Cardiac muscle cell (in vitro differentiated cells and primary cell): ENCODE measurements around the gene DCAF11. TPM values are rescaled to one million over a fixed set of nuclear protein-coding genes. Genes with fewer than 3 reads are reported as not detected.

Experiments used
- DNase-seq, 2 donors: peaks; one replicate each; pipeline versions ENCODE4 v3.0.0 to v3.0.0-alpha.2; 2010 to 2017; ENCODE audit warnings: low read depth in 1 of 2, low spot score in 1 of 2
- H3K27ac ChIP-seq: fragments of 200-600 bp; sonication (generic); 2 replicates; pipeline ENCODE4 v1.5.1; 2016
- H3K27me3 ChIP-seq: fragments of 200-600 bp; sonication (generic); 2 replicates; pipeline ENCODE4 v1.6.0; 2016; ENCODE audit warnings: control low read depth
- H3K36me3 ChIP-seq: fragments of 200-600 bp; sonication (generic); 2 replicates; pipeline ENCODE4 v1.5.1; 2016; ENCODE audit warnings: control low read depth
- H3K4me1 ChIP-seq: fragments of 200-600 bp; sonication (generic); 2 replicates; pipeline ENCODE4 v1.8.1; 2017; ENCODE audit warnings: low read depth, mild to moderate bottlenecking, mixed run types
- H3K4me3 ChIP-seq: fragments of 200-600 bp; sonication (generic); 2 replicates; pipeline ENCODE4 v1.5.1; 2016; ENCODE audit warnings: mild to moderate bottlenecking
- H3K9me3 ChIP-seq: fragments of 200-600 bp; sonication (generic); 2 replicates; pipeline ENCODE4 v1.5.1; 2017; ENCODE audit warnings: low read depth, mild to moderate bottlenecking, control low read depth
- CTCF ChIP-seq: IDR thresholded peaks from 2 replicates; pipeline ENCODE4 v1.5.1; 2012; ENCODE audit warnings: low read depth, mild to moderate bottlenecking, low read length
- polyA plus RNA-seq: library from polyadenylated mRNA; unstranded; fragments of >200 nt; fragmentation: Nextera tagmentation; extraction: Ambion mirVana; gene quantifications from 2 replicates; pipeline ENCODE4 v1.2.1, GENCODE V29; 2016
- total RNA-seq: library from RNA; depleted of rRNA; stranded (reverse); fragments of >200 nt; gene quantifications from 2 replicates; pipeline ENCODE4 v1.2.3, GENCODE V29; 2016

The DCAF11 gene
- total and polyA plus RNA-seq, 2 experiments from 2014 or later: 110 to 317 TPM

GRCh38 chr14:24146453-24146977 lies 31.9 kb downstream of the DCAF11 start, which contains the start of gene PSME2:
Gene PSME2, minus strand, starts transcription at chr14:24146610. Its CDS starts 29 bp downstream, at chr14:24146581.
- no peaks in the 10 kb centered on the region for H3K9me3 ChIP-seq
- H3K27me3 ChIP-seq: no peaks in the 10 kb centered on the region
- DNase-seq: peak; percentile 99
- peaks cover 20% of the 10 kb centered on the region for H3K36me3 ChIP-seq
- TF ChIP-seq CTCF: no peak
- H3K27ac ChIP-seq: peak within 1 kb of the TSS; percentile 69
- H3K4me1 ChIP-seq: peaks cover 10% of the 10 kb centered on the region
- H3K4me3 ChIP-seq: peak within 1 kb of the TSS; percentile 53

DNA sequence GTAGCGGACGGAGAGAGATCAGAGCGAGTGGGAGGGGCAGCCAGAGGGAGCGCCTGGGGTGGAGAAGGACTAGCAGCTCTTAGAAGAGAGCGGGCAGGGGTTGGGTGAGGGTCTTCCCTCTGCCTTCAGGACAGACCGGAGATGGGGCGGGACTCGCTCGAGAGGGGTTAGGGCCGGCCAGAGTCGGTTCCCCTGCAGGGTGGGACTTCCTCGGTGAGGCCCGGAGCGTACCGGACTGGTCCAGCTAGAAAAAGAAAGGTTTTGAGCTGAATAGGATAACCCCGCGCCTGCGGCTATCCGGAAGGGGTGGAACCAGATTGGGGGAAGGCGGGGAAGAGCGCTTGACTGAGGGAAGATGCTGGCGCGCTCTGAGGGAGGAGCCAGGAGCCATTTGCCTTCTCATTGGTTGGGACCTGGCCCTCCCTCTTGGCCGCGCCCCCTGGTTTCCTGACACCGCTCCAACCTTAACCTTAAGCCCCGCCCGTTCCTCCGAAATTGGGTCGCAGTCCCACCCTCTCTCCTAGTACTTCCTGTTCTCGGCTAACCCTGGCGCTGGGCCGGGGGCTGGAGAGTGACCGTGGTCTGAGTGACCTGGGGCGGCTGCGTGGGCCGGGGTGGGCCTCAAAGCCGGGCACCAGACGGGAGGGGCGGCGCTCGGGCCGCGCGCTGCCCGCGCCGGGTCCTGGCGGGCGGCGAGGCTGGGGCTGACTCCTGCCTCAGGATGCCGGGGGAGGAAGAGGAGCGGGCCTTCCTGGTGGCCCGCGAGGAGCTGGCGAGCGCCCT lies 32.6 kb downstream of the DCAF11 start, which contains the start of gene RNF31:
Gene RNF31, plus strand, starts transcription at position 521 of the 783 bp plus-strand sequence. Its CDS starts 201 bp downstream, at position 722.
- H3K36me3 ChIP-seq: peaks cover 23% of the 10 kb centered on the region
- no peaks in the 10 kb centered on the region for H3K9me3 ChIP-seq
- H3K27ac ChIP-seq: peak within 1 kb of the TSS; percentile 69
- H3K4me3 ChIP-seq: peak within 1 kb of the TSS; percentile 53
- no peaks in the 10 kb centered on the region for H3K27me3 ChIP-seq
- peak; percentile 99 for DNase-seq
- peaks cover 10% of the 10 kb centered on the region for H3K4me1 ChIP-seq
- TF ChIP-seq CTCF: no peak

DNA sequence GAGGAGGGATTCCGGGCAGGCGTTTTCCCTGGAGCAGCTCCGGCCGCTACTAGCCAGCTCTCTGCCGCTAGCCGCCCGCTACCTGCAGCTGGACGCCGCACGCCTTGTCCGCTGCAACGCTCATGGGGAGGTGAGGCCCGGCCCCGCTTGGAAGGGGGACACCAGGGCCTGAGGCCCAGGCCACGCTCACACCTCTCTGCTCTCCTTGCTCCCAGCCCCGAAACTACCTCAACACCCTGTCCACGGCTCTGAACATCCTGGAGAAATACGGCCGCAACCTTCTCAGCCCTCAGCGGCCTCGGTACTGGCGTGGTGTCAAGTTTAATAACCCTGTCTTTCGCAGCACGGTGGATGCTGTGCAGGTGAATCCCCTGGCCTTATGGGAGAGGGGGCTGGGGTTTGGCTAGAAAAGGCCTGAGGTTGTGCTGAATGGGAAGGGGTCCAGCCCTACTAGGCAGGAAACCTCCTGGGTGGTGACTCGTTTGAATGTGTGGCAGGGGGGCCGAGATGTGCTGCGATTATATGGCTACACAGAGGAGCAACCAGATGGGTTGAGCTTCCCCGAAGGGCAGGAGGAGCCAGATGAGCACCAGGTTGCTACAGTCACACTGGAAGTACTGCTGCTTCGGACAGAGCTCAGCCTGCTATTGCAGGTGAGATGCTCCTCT lies 33.3 kb downstream of the DCAF11 start:
- peak overlapping the region; percentile 35 for H3K27ac ChIP-seq
- no peak for DNase-seq

GRCh38 chr14:24149302-24149969 lies 34.9 kb downstream of the DCAF11 start:
- DNase-seq: no peak
- Histone ChIP-seq H3K9me3 (no peaks in the 10 kb centered on the region), H3K4me1 (peaks cover 10% of the 10 kb centered on the region), H3K27me3 (no peaks in the 10 kb centered on the region), H3K4me3 (no peak overlapping the region), H3K27ac (no peak overlapping the region), H3K36me3 (peaks cover 29% of the 10 kb centered on the region)
- no peak for TF ChIP-seq CTCF

More for the DNA sequence above, 33.3 kb downstream of the DCAF11 start:
- no peak for TF ChIP-seq CTCF
- Histone ChIP-seq H3K27me3 (no peaks in the 10 kb centered on the region), H3K4me1 (peaks cover 10% of the 10 kb centered on the region), H3K4me3 (peak overlapping the region; percentile 53), H3K9me3 (no peaks in the 10 kb centered on the region), H3K36me3 (peaks cover 29% of the 10 kb centered on the region)

DNA sequence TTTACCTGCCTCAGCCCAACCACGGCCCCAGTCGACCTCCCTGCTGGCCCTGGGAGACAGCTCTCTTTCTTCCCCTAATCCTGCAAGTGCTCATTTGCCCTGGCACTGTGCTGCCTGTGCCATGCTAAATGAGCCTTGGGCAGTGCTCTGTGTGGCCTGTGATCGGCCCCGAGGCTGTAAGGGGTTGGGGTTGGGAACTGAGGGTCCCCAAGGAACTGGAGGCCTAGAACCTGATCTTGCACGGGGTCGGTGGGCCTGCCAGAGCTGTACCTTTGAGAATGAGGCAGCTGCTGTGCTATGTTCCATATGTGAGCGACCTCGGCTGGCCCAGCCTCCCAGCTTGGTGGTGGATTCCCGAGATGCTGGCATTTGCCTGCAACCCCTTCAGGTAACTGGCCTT lies 35.5 kb downstream of the DCAF11 start:
- Histone ChIP-seq H3K27ac (no peak overlapping the region), H3K9me3 (no peaks in the 10 kb centered on the region), H3K27me3 (no peaks in the 10 kb centered on the region), H3K4me1 (peaks cover 10% of the 10 kb centered on the region), H3K4me3 (no peak overlapping the region), H3K36me3 (peaks cover 32% of the 10 kb centered on the region)
- TF ChIP-seq CTCF: no peak
- DNase-seq: no peak
